HG02588 (cell line): Measurements from ENCODE around the gene CFHR1.

ENCODE experiments used
- ATAC-seq: cut with Tn5 transposase; IDR thresholded peaks from one replicate; pipeline ENCODE4 v1.9.1; 2021; ENCODE audit warnings: mild to moderate bottlenecking, moderate library complexity; ENCODE audit not compliant: unreplicated experiment

Gene CFHR1

DNA sequence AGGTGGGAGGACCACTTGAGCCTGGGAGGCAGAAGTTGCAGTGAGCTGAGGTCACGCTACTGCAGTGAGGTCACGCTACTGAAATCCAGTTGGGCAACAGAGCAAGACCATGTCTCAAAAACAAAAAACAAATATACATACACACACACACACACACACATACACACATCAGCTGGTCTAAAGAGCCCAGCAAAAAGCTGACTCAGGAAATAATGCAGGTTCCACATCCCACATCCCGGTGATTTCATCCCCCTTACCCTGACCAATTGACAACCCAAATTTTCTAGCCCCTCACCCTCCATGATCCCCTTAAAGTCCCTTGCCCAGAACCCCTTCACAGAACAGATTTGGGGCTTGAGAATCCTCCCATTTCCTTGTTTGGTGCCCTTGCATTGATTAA is 56.4 kb downstream of the CFHR1 start:
- ATAC-seq = no peak

DNA sequence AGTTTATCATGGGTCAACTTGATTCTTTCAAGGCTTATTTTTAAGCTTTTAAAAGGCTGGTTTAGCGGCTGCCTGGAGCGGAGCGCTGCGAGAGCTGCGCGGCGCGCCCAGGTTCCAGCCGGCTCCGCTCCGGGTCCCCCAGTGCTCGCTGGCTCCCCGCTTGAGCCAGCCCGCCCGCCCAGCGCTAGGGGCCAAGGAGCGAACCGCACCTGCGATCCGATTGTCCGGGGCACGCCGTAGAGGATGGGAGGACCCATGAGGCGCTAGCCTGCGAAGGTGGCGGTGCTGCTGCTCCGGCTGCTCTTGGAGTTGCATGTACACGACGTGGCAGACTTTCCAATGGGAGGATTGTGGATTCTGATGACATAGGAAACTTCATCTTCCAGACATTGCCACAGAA is 58.4 kb downstream of the CFHR1 start:
- ATAC-seq = no peak
